H9 (cell line): ENCODE results near the gene ITPK1. TPM values are rescaled to one million over a fixed set of nuclear protein-coding genes. Genes with fewer than 3 reads are reported as not detected.
A peak's percentile ranks its signal among the peaks of the same experiment; 100 is the strongest.
"Not testable (repeated sequence)": the region's sequence is repeated elsewhere in the genome, so short reads cannot be mapped to it uniquely, and the experiment has no call there.

ENCODE experiments used
- DNase-seq: peaks from one replicate; pipeline ENCODE4 v3.0.0-alpha.2; 2017
- H2AFZ ChIP-seq: one replicate; pipeline ENCODE4 v1.6.1; 2013; ENCODE audit warnings: mild to moderate bottlenecking, low read length, control low read depth, moderate library complexity
- H2AK5ac ChIP-seq: 2 replicates; pipeline ENCODE4 v1.6.1; 2013; ENCODE audit warnings: low read length, control low read depth, mixed read lengths; ENCODE audit not compliant: insufficient read length
- H2BK120ac ChIP-seq: one replicate; pipeline ENCODE4 v1.6.1; 2013; ENCODE audit warnings: low read depth, mild to moderate bottlenecking, low read length, control low read depth, inconsistent platforms; ENCODE audit not compliant: poor library complexity, severe bottlenecking
- H2BK12ac ChIP-seq: 2 replicates; pipeline ENCODE4 v1.6.1; 2013; ENCODE audit warnings: low read length, control low read depth, mixed read lengths, low read depth; ENCODE audit not compliant: insufficient read length
- H2BK15ac ChIP-seq: 2 replicates; pipeline ENCODE4 v1.6.1; 2013; ENCODE audit warnings: low read depth, low read length, control low read depth
- H2BK20ac ChIP-seq: one replicate; pipeline ENCODE4 v1.6.1; 2013; ENCODE audit warnings: low read depth, mild to moderate bottlenecking, low read length, control low read depth, inconsistent platforms; ENCODE audit not compliant: poor library complexity, severe bottlenecking
- H2BK5ac ChIP-seq: 2 replicates; pipeline ENCODE4 v1.6.1; 2013; ENCODE audit warnings: low read length, control low read depth, mixed read lengths; ENCODE audit not compliant: insufficient read length
- H3K14ac ChIP-seq: 2 replicates; pipeline ENCODE4 v1.6.1; 2013; ENCODE audit warnings: low read length, control low read depth; ENCODE audit not compliant: insufficient read depth
- H3K18ac ChIP-seq: 2 replicates; pipeline ENCODE4 v1.6.1; 2013; ENCODE audit warnings: low read depth, mild to moderate bottlenecking, mixed read lengths, low read length, control low read depth; ENCODE audit not compliant: insufficient read length
- H3K23ac ChIP-seq: 2 replicates; pipeline ENCODE4 v1.6.1; 2013; ENCODE audit warnings: low read length, control low read depth, mixed read lengths, low read depth; ENCODE audit not compliant: insufficient read length
- H3K23me2 ChIP-seq: 2 replicates; pipeline ENCODE4 v1.6.1; 2013; ENCODE audit warnings: low read depth, mild to moderate bottlenecking, mixed read lengths, low read length, control low read depth; ENCODE audit not compliant: insufficient read length, poor library complexity, severe bottlenecking
- H3K27ac ChIP-seq: 2 replicates; pipeline ENCODE4 v1.5.1; 2013; ENCODE audit warnings: low read length, control low read depth, mixed read lengths, low read depth; ENCODE audit not compliant: insufficient read length
- H3K27me3 ChIP-seq: 2 replicates; pipeline ENCODE4 v1.6.1; 2013; ENCODE audit warnings: low read length, control low read depth, inconsistent platforms; ENCODE audit not compliant: insufficient read depth
- H3K4ac ChIP-seq: 2 replicates; pipeline ENCODE4 v1.6.1; 2013; ENCODE audit warnings: low read depth, mild to moderate bottlenecking, control low read depth, inconsistent platforms, low read length, moderate library complexity
- H3K4me1 ChIP-seq: 2 replicates; pipeline ENCODE4 v1.6.1; 2013; ENCODE audit warnings: low read length, control low read depth, inconsistent platforms; ENCODE audit not compliant: insufficient read depth
- H3K4me2 ChIP-seq: 2 replicates; pipeline ENCODE4 v1.6.1; 2013; ENCODE audit warnings: low read length, control low read depth, mixed read lengths; ENCODE audit not compliant: insufficient read length, insufficient read depth
- H3K56ac ChIP-seq: 2 replicates; pipeline ENCODE4 v1.6.1; 2013; ENCODE audit warnings: low read depth, mild to moderate bottlenecking, mixed read lengths, low read length, control low read depth; ENCODE audit not compliant: insufficient read length
- H3K79me1 ChIP-seq: 2 replicates; pipeline ENCODE4 v1.6.1; 2013; ENCODE audit warnings: low read depth, mild to moderate bottlenecking, moderate library complexity, low read length, control low read depth, inconsistent platforms; ENCODE audit not compliant: insufficient read depth, poor library complexity, severe bottlenecking
- H3K79me2 ChIP-seq: 2 replicates; pipeline ENCODE4 v1.6.1; 2013; ENCODE audit warnings: low read length, control low read depth, inconsistent platforms; ENCODE audit not compliant: insufficient read depth
- H3K9ac ChIP-seq: 2 replicates; pipeline ENCODE4 v1.6.1; 2013; ENCODE audit warnings: low read length, control low read depth, mixed read lengths; ENCODE audit not compliant: insufficient read length; ENCODE audit errors: extremely low read depth
- H3K9me3 ChIP-seq: one replicate; pipeline ENCODE4 v1.6.1; 2013; ENCODE audit warnings: low read depth, low read length, inconsistent platforms; ENCODE audit not compliant: control insufficient read depth
- H3T11ph ChIP-seq: one replicate; pipeline ENCODE4 v1.6.1; 2013; ENCODE audit warnings: mild to moderate bottlenecking, low read length, control low read depth, inconsistent platforms
- H4K20me1 ChIP-seq: one replicate; pipeline ENCODE4 v1.6.1; 2013; ENCODE audit not compliant: control insufficient read depth, insufficient read length, insufficient read depth
- H4K5ac ChIP-seq: 2 replicates; pipeline ENCODE4 v1.6.1; 2013; ENCODE audit warnings: low read depth, mild to moderate bottlenecking, mixed read lengths, low read length, control low read depth; ENCODE audit not compliant: insufficient read length
- H4K8ac ChIP-seq: replicated peaks from 2 replicates; pipeline ENCODE4 v1.6.1; 2013; ENCODE audit warnings: low read length, control low read depth, mixed read lengths, low read depth; ENCODE audit not compliant: insufficient read length
- H4K91ac ChIP-seq: 2 replicates; pipeline ENCODE4 v1.6.1; 2013; ENCODE audit warnings: low read depth, mild to moderate bottlenecking, moderate library complexity, mixed read lengths, low read length, control low read depth; ENCODE audit not compliant: insufficient read length
- H3K27ac Mint-ChIP-seq, 3 experiments: 2 replicates in 2 of 3; 3 replicates in 1 of 3; pipeline ENCODE4 v1.8.0; 2020 to 2021; ENCODE audit warnings: mixed read lengths in 3 of 3, mild to moderate bottlenecking in 1 of 3, moderate library complexity in 1 of 3
- H3K27me3 Mint-ChIP-seq: 2 replicates; pipeline ENCODE4 v1.8.0; 2021; ENCODE audit warnings: low read depth, mild to moderate bottlenecking, moderate library complexity, mixed read lengths
- H3K36me3 Mint-ChIP-seq, 3 experiments: 2 replicates in 2 of 3; 3 replicates in 1 of 3; pipeline ENCODE4 v1.8.0; 2020 to 2021; ENCODE audit warnings: low read depth in 3 of 3, mixed read lengths in 3 of 3; ENCODE audit not compliant: insufficient read depth in 1 of 3
- H3K4me1 Mint-ChIP-seq, 2 experiments: 2 replicates each; pipeline ENCODE4 v1.8.0; 2020; ENCODE audit warnings: mixed read lengths in 2 of 2
- H3K4me3 Mint-ChIP-seq, 2 experiments: 2 replicates in 1 of 2; 3 replicates in 1 of 2; pipeline ENCODE4 v1.8.0; 2020 to 2021; ENCODE audit warnings: mild to moderate bottlenecking in 2 of 2, mixed read lengths in 2 of 2, moderate library complexity in 1 of 2
- H3K9me3 Mint-ChIP-seq, 2 experiments: 2 replicates in 1 of 2; 3 replicates in 1 of 2; pipeline ENCODE4 v1.8.0; 2020; ENCODE audit warnings: mild to moderate bottlenecking in 2 of 2, mixed read lengths in 2 of 2, moderate library complexity in 1 of 2
- CTCF ChIP-seq: fragments of 200-600 bp; sonication (generic); conservative IDR thresholded peaks from 3 replicates; pipeline ENCODE4 v1.8.0; 2021; ENCODE audit warnings: antibody characterized with exemption, mild to moderate bottlenecking
- WGBS: extraction: QIAGEN DNeasy Blood & Tissue Kit; methylation state at CpG from one replicate; pipeline ENCODE4 v1.1.7; 2013; ENCODE audit warnings: missing lambda C conversion rate, low lambda C conversion rate, mixed read lengths; ENCODE audit not compliant: insufficient read length; ENCODE audit errors: extremely low coverage; 5-methylcytosine and 5-hydroxymethylcytosine counted together
- total RNA-seq: library from RNA; stranded (reverse); gene quantifications from 2 replicates; pipeline ENCODE4 v1.2.1, GENCODE V29; 2021

ITPK1 gene
- total RNA-seq, 1 experiment from 2014 or later = 92.7 TPM

DNA sequence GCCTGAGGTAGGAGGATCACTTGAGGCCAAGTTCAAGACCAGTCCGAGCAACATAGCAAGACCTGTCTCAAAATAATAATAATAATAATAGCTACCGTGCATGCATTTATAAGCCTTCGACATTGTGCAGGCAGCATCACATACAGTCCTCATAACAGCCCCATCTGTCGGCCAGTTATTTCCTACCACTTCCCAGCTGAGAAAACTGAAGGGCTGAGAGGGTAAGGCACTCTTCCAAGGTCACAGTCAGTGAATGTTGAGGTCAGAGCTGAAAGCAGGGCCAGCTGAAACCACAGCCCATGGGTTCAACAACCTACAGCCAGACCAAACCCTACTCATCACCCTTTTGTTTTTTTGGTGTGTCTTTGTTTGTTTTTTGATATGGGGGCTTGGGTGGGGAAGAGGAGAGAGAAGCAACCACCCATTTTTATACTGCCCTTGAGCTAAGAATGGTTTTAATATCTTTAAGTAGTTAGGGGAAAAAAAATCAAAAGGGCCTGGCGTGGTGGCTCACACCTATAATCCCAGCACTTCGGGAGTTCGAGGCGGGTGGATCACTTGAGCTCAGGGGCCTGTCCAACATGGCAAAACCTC lies 16.8 kb upstream of the ITPK1 start:
- no peaks in the 10 kb centered on the region for H4K20me1 ChIP-seq
- no peak overlapping the region for H3K56ac ChIP-seq
- H2AFZ ChIP-seq = no peak overlapping the region
- H3K4ac ChIP-seq = no peak overlapping the region
- no peak overlapping the region for H2BK15ac ChIP-seq
- H2BK120ac ChIP-seq = no peak overlapping the region
- no peaks in the 10 kb centered on the region for H3K79me2 ChIP-seq
- no peak overlapping the region for H3T11ph ChIP-seq
- H3K9ac ChIP-seq = no peak overlapping the region
- H3K4me1 ChIP-seq = no peaks in the 10 kb centered on the region
- H4K91ac ChIP-seq = no peak overlapping the region
- WGBS = no CpG with 5 or more reads among the region's 8 CpGs
- H3K27me3 Mint-ChIP-seq = no peaks in the 10 kb centered on the region; the same call in 1 of the 2 replicates
- no peaks in the 10 kb centered on the region for H3K79me1 ChIP-seq
- no peak overlapping the region for H3K4me3 Mint-ChIP-seq
- no peak overlapping the region for H2BK5ac ChIP-seq
- no peak overlapping the region for H3K14ac ChIP-seq
- peaks cover 7 to 11% of the 10 kb centered on the region in 2 experiments for H3K4me1 Mint-ChIP-seq
- no peaks in the 10 kb centered on the region for H3K9me3 Mint-ChIP-seq
- peak; percentile 51 for DNase-seq
- H2AK5ac ChIP-seq = no peak overlapping the region
- no peak overlapping the region for H2BK20ac ChIP-seq
- peak overlapping the region in 2 of 3 experiments; percentile 9 to 87; a peak in 2 of 7 replicates for H3K27ac Mint-ChIP-seq
- no peak overlapping the region for H2BK12ac ChIP-seq
- H3K27ac ChIP-seq = no peak overlapping the region
- peak; percentile 59 for TF ChIP-seq CTCF
- no peak overlapping the region for H3K18ac ChIP-seq
- no peaks in the 10 kb centered on the region for H3K23me2 ChIP-seq
- H4K5ac ChIP-seq = no peak overlapping the region
- H3K9me3 ChIP-seq = no peaks in the 10 kb centered on the region
- H3K23ac ChIP-seq = no peak overlapping the region
- H3K36me3 Mint-ChIP-seq = no peaks in the 10 kb centered on the region
- H4K8ac ChIP-seq = no peak overlapping the region
- H3K4me2 ChIP-seq = no peak overlapping the region
- H3K27me3 ChIP-seq = no peaks in the 10 kb centered on the region

DNA sequence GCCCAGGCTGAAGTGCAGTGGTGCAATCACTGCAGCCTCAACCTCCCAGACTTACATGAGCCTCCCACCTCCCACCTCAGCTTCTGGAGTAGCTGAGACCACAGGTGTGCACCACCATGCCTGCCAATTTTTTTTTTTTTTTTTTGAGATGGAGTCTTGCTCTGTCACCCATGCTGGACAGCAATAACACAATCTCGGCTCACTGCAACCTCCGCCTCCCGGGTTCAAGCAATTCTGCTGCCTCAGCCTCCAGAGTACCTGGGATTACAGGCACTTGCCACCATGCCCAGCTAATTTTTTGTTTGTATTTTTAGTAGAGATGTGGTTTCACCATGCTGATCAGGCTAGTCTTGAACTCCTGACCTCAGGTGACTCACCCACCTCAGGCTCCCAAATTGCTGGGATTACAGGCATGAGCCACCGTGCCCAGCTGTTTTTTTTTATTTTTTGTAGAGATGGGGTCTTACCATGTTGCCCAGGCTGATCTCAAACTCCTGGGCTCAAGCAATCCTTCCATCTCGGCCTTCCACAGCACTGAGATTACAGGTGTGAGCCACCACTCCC lies 15.6 kb upstream of the ITPK1 start:
- not testable (repeated sequence) for H3K4me2 ChIP-seq
- H3K27ac Mint-ChIP-seq = peak overlapping the region in 1 of 3 experiments; percentile 44; a peak in 1 of 7 replicates
- H3K4me1 Mint-ChIP-seq = peaks cover 7 to 11% of the 10 kb centered on the region in 2 experiments

More for the DNA sequence above, 15.6 kb upstream of the ITPK1 start:
- not testable (repeated sequence) for H3K23me2 ChIP-seq, H3T11ph ChIP-seq, H2BK120ac ChIP-seq, H2BK20ac ChIP-seq, H3K14ac ChIP-seq, DNase-seq, H3K4ac ChIP-seq, H3K79me1 ChIP-seq, H2BK5ac ChIP-seq, H3K4me3 Mint-ChIP-seq, H3K9me3 Mint-ChIP-seq, H2AK5ac ChIP-seq, H4K5ac ChIP-seq, H2AFZ ChIP-seq, H4K91ac ChIP-seq, H2BK12ac ChIP-seq, H4K20me1 ChIP-seq, H3K56ac ChIP-seq, H3K27me3 Mint-ChIP-seq, H3K79me2 ChIP-seq, H3K27ac ChIP-seq, H3K36me3 Mint-ChIP-seq, H3K4me1 ChIP-seq, H2BK15ac ChIP-seq, H3K27me3 ChIP-seq, H3K23ac ChIP-seq, H3K9me3 ChIP-seq, H3K9ac ChIP-seq, H4K8ac ChIP-seq, H3K18ac ChIP-seq
- WGBS = no CpG with 5 or more reads among the region's 5 CpGs
